Neural cell (in vitro differentiated cells): ENCODE data around the gene MED13L.

Experiments used
- CTCF ChIP-seq: fragments of 450-650 bp; IDR thresholded peaks from 2 replicates; pipeline ENCODE4 v1.5.1; 2014; ENCODE audit warnings: antibody characterized with exemption, mild to moderate bottlenecking, moderate library complexity; ENCODE audit not compliant: poor library complexity, severe bottlenecking
- EP300 ChIP-seq: fragments of 450-650 bp; conservative IDR thresholded peaks from 2 replicates; pipeline ENCODE4 v1.6.1; 2014; ENCODE audit warnings: antibody characterized with exemption, mild to moderate bottlenecking, moderate library complexity; ENCODE audit not compliant: poor library complexity, severe bottlenecking
- EZH2 ChIP-seq: fragments of 200-600, 300-800 bp; shearing (Covaris generic), sonication (generic); IDR thresholded peaks from 2 replicates; pipeline ENCODE4 v1.6.1; 2014; ENCODE audit warnings: antibody characterized with exemption, low read length, borderline replicate concordance, mild to moderate bottlenecking; ENCODE audit not compliant: insufficient read depth, poor library complexity, severe bottlenecking
- RAD21 ChIP-seq: fragments of 450-650 bp; conservative IDR thresholded peaks from 2 replicates; pipeline ENCODE4 v1.6.1; 2014; ENCODE audit warnings: antibody characterized with exemption, mild to moderate bottlenecking, moderate library complexity
- REST ChIP-seq: IDR thresholded peaks from 2 replicates; pipeline ENCODE4 v1.6.1; 2012; ENCODE audit warnings: borderline replicate concordance
- SMC3 ChIP-seq: fragments of 450-650 bp; conservative IDR thresholded peaks from 2 replicates; pipeline ENCODE4 v1.6.1; 2014; ENCODE audit warnings: antibody characterized with exemption, mild to moderate bottlenecking, moderate library complexity; ENCODE audit not compliant: poor library complexity
- TAF1 ChIP-seq: IDR thresholded peaks from 2 replicates; pipeline ENCODE4 v1.6.1; 2012; ENCODE audit warnings: low read depth

- TF ChIP-seq CTCF, result no peak
- no peak for TF ChIP-seq REST
- no peak for TF ChIP-seq TAF1
- no peak for TF ChIP-seq RAD21
- TF ChIP-seq EZH2, result no peak
- no peak for TF ChIP-seq EP300
- no peak for TF ChIP-seq SMC3
Measured at GRCh38 chr12:115943630-115944391, 333.7 kb downstream of the MED13L start.
